NCI-H226 (cell line): Measurements from ENCODE around the gene CT45A3.
"Not testable (repeated sequence)": the region's sequence is repeated elsewhere in the genome, so short reads cannot be mapped to it uniquely, and the experiment has no call there.

Experiments
- DNase-seq: peaks from one replicate; pipeline ENCODE4 v3.0.0-alpha.2; 2015

Gene CT45A3

DNA sequence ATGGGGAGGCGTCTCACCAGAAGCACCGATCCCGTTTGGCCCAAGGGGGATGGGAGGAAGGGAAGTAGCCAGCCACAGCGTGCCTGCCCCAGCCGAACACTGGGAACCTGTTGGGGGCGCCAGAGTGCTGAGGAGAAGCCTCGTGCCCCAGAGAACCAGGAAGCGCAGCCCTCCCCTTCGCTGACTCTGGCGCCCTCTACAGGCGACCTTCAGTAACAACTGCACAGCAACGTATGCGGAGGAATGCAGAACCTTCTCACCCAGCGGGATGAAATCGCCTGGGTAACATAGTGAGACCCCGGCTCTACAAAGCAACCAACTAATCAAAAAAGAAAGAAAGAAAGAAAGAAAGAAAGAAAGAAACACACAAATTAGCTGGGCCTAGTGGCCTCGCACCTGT lies at the start of gene CT45A3:
Gene CT45A3 (minus strand): TSS at position 101 of the 400 bp plus-strand sequence. CDS start 3,747 bp downstream, outside the sequence.
- DNase-seq: not testable (repeated sequence)

- not testable (repeated sequence) for DNase-seq
Observed at GRCh38 chrX:135802687-135803086, 34.7 kb upstream of the CT45A3 start, which contains the start of gene CT45A6. CT45A6 (minus strand) TSS chrX:135802787; CDS start chrX:135798993, 3,794 bp downstream.

GRCh38 chrX:135785403-135785802 lies 17.4 kb upstream of the CT45A3 start, which contains the start of gene CT45A5:
CT45A5 (minus strand) TSS chrX:135785503; CDS start chrX:135781729, 3,774 bp downstream.
- DNase-seq: not testable (repeated sequence)

DNA sequence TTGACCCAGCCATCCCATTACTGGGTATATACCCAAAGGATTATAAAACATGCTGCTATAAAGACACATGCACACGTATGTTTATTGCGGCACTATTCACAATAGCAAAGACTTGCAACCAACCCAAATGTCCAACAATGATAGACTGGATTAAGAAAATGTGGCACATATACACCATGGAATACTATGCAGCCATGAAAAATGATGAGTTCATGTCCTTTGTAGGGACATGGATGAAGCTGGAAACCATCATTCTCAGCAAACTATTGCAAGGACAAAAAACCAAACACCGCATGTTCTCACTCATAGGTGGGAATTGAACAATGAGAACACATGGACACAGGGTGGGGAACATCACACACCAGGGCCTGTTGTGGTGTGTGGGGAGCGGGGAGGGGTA lies 23.3 kb downstream of the CT45A3 start:
- not testable (repeated sequence) for DNase-seq

DNA sequence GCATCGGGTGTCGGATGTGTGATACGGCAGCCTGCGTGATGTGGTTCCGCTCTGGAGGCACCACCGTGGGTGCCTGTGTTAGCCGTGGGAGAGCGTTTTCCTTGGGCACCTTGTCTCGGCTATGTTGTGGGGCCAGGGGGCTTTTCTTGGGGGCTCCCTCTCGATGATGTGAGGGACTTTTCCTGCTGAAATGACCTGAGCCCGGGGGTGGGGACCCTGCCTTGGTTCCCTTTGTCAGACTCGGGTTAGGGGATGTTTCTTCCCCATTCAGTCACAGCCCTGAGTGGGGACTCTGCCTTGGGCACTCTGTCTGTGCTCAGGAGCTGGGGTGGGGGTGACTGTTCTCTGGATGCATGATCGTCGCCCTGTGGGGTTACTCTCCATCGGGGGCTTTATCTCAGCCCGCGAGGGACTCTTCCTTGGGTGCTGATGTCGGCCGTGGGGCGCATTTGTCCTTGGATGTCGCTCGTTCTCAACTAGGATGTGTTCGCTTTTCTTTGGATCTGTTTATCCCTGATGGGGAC lies 26.7 kb downstream of the CT45A3 start:
- no peak for DNase-seq

DNA sequence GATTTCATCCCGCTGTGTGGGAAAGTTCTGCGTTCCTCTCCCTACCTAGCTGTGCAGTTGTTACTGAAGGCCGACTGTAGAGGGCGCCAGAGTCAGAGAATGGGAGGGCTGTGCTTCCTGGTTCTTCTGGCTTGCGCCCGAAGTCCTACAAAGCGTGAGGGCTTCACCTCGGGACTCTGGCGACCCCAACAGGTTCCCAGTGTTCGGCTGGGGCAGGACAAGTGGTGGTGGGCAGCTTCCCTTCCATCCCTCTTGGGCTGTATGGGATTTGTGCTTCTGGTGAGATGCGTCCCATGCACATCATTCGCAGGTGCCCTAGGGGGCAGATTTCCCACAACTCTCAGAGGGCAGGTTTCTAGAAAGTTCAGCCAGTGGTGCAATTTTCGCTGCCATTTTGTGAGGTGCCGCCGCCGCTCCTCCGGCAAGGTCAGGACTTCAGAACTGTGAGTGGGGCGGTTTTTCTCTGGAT lies 27.3 kb downstream of the CT45A3 start:
- DNase-seq: no peak

DNA sequence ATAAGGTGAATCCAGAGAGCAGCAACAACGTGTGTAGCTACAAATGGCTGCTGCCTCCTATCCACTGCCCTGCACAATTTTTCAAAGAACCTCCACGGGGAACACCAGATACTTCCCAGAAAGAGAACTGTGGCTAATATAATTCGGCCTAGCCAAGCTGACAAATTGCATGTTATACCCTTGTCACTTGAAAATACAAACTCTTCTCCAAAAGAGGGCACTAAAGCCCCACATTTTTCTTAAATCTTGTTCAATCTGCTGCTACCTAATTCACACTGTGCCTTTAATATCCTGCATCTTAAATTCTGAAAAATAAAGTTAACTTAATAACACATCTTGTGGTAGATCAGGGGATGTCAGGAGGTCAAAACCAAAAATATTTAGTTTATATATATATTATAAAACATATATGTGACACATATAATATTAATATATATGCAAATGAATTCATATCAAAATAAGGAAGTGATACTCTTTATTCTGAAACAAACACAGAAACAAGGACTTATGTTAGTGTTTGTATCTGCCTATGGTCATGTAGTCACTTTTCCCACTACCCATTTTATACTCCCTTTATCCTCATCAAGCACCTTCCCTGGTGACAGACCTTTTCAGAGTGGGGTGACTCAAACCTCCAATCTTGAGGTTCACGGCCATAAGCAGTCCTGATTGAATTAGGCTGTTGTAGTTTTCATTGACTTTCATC lies 30.5 kb downstream of the CT45A3 start:
- no peak for DNase-seq

DNA sequence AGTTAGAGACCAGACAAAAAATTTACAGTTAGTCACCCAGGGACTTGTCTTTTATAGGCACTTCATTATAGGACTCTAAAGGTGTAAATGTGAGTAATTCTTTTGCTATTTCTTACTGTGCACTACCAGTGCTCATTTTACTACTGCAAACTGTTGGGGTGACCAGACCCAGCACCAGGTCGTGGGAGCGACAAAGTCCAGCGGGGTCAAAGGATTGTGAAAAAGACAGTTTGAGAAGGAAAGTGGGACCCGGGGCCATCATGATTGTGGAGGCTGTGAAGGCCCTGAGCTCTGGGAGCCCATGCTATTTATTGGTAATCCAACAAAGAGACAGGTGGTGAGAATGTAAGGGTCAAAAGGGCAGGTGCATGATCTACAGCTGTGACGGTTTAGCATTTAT lies 33.3 kb downstream of the CT45A3 start:
- not testable (repeated sequence) for DNase-seq

DNA sequence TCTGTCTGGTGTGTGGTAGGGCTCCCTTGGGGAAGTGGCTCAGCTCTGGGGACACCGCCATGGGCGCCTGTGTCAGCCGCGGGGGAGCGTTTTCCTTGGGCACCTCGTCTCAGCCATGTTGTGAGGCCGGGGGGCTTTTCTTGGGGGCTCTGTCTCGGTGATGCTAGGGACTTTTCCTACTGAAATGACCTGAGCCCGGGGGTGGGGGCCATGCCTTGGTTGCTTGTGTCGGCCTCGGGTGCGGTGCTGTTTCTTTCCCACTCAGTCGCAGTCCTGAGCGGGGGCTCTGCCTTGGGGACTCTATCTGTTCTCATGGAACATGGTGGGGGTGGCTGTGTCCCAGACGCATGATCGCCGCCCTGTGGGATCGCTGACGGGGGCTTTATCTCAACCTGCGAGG lies 54.2 kb downstream of the CT45A3 start:
- DNase-seq: no peak

DNA sequence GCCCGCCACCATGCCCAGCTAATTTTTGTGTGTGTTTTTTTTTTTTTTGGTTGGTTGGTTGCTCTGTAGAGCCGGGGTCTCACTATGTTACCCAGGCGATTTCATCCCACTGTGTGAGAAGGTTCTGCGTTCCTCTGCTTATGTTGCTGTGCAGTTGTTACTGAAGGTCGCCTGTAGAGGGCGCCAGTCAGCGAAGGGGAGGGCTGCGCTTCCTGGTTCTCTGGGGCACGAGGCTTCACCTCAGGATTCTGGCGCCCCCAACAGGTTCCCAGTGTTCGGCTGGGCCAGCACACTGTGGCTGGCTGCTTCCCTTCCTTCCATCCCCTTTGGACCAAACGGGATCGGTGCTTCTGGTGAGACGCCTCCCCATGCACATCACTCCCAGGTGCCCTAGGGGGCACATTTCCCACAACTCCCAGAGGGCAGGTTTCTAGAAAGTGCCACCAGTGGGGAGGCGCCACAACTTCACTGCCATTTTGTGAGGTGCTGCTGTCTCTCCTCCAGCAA lies 54.8 kb downstream of the CT45A3 start, which contains the start of gene CT45A1:
Gene CT45A1 (plus strand): TSS at position 457 of the 507 bp plus-strand sequence. CDS start 5,302 bp downstream, outside the sequence.
- not testable (repeated sequence) for DNase-seq
